ENCODE results near the gene DMBT1. TPM values are rescaled to one million over a fixed set of nuclear protein-coding genes. Genes with fewer than 3 reads are reported as not detected.

The DMBT1 gene
- polyA plus RNA-seq, 1 donor (not counting 4 experiments of a cell fraction or from before 2014, with no cell fraction given): 0.04 TPM

GRCh38 chr10:122532601-122533296, 27.8 kb upstream of the DMBT1 start:
- Histone ChIP-seq H3K36me3 (ENCODE audit: control insufficient read depth in 2 of 2, extremely low read depth in 1 of 2, insufficient read depth in 2 of 2, low read length in 2 of 2) (no peaks in the 10 kb centered on the region), H3K27me3 (ENCODE audit: control insufficient read depth, extremely low read depth, insufficient read depth, low read length) (peaks cover 6% of the 10 kb centered on the region), H3K79me2 (ENCODE audit: control insufficient read depth, insufficient read depth, low read length) (no peaks in the 10 kb centered on the region), H3K9me3 (ENCODE audit: control insufficient read depth, low read depth, low read length) (no peaks in the 10 kb centered on the region), H3K4me3 (ENCODE audit: control insufficient read depth in 2 of 3, extremely low read depth in 1 of 3, insufficient read depth in 2 of 3, low read depth in 1 of 3, low read length in 3 of 3) (no peak overlapping the region), H3K27ac (ENCODE audit: control insufficient read depth, insufficient read depth, low read length) (no peak overlapping the region), H3K4me1 (ENCODE audit: control insufficient read depth, extremely low read depth, insufficient read depth, low read length) (no peaks in the 10 kb centered on the region), H2AFZ (ENCODE audit: control insufficient read depth, low read length) (no peak overlapping the region), H4K20me1 (ENCODE audit: control insufficient read depth, extremely low read depth, insufficient read depth, low read length) (no peaks in the 10 kb centered on the region), H3K4me2 (ENCODE audit: control insufficient read depth, extremely low read depth, insufficient read depth, low read depth, low read length) (no peak overlapping the region), H3K9ac (ENCODE audit: control insufficient read depth, extremely low read depth, insufficient read depth, low read length) (no peak overlapping the region), H3K9me1 (ENCODE audit: control insufficient read depth, extremely low read depth, insufficient read depth, low read length) (no peaks in the 10 kb centered on the region)
- FAIRE-seq (no peak), DNase-seq (ENCODE audit: low read depth, low spot score) (no peak)
- dilution Hi-C loops (cut with MboI; ENCODE audit: extremely low pct_ligation_motif_present, low sequenced_read_pairs): loop anchor here (25.0 kb wide), 1 partner anchor 180 kb away; no protein-coding TSS in a partner anchor
- no peak for TF ChIP-seq EZH2 (IDR thresholded peaks at IDR 0.05; ENCODE audit: low read length)
- TF ChIP-seq CTCF (optimal IDR thresholded peaks at IDR 0.05 in 1 of 3, IDR thresholded peaks at IDR 0.05 in 1 of 3, conservative IDR thresholded peaks at IDR 0.05 in 1 of 3; ENCODE audit: extremely low read depth in 1 of 3, insufficient read depth in 2 of 3, low read length in 3 of 3): no peak

GRCh38 chr10:122537545-122537944, 23.0 kb upstream of the DMBT1 start:
- Histone ChIP-seq H3K9me3 (ENCODE audit: control insufficient read depth, low read depth, low read length) (no peaks in the 10 kb centered on the region), H3K36me3 (ENCODE audit: control insufficient read depth in 2 of 2, extremely low read depth in 1 of 2, insufficient read depth in 2 of 2, low read length in 2 of 2) (no peaks in the 10 kb centered on the region), H3K4me2 (ENCODE audit: control insufficient read depth, extremely low read depth, insufficient read depth, low read depth, low read length) (no peak overlapping the region), H3K9me1 (ENCODE audit: control insufficient read depth, extremely low read depth, insufficient read depth, low read length) (no peaks in the 10 kb centered on the region), H3K4me3 (ENCODE audit: control insufficient read depth in 2 of 3, extremely low read depth in 1 of 3, insufficient read depth in 2 of 3, low read depth in 1 of 3, low read length in 3 of 3) (no peak overlapping the region), H3K4me1 (ENCODE audit: control insufficient read depth, extremely low read depth, insufficient read depth, low read length) (peaks cover 3% of the 10 kb centered on the region), H3K27ac (ENCODE audit: control insufficient read depth, insufficient read depth, low read length) (no peak overlapping the region), H4K20me1 (ENCODE audit: control insufficient read depth, extremely low read depth, insufficient read depth, low read length) (no peaks in the 10 kb centered on the region), H3K9ac (ENCODE audit: control insufficient read depth, extremely low read depth, insufficient read depth, low read length) (no peak overlapping the region), H2AFZ (ENCODE audit: control insufficient read depth, low read length) (no peak overlapping the region), H3K27me3 (ENCODE audit: control insufficient read depth, extremely low read depth, insufficient read depth, low read length) (peaks cover 8% of the 10 kb centered on the region), H3K79me2 (ENCODE audit: control insufficient read depth, insufficient read depth, low read length) (no peaks in the 10 kb centered on the region)
- DNase-seq (ENCODE audit: low read depth, low spot score): no peak
- FAIRE-seq: no peak
- no peak for TF ChIP-seq EZH2 (IDR thresholded peaks at IDR 0.05; ENCODE audit: low read length)
- TF ChIP-seq CTCF (optimal IDR thresholded peaks at IDR 0.05 in 1 of 3, IDR thresholded peaks at IDR 0.05 in 1 of 3, conservative IDR thresholded peaks at IDR 0.05 in 1 of 3; ENCODE audit: extremely low read depth in 1 of 3, insufficient read depth in 2 of 3, low read length in 3 of 3): no peak
- dilution Hi-C loops (cut with MboI; ENCODE audit: extremely low pct_ligation_motif_present, low sequenced_read_pairs): loop anchor here (25.0 kb wide), 1 partner anchor 175 kb away; no protein-coding TSS in a partner anchor

All from keratinocyte (primary cell).